ENCODE data around the gene TSPAN2.
"Not testable (repeated sequence)": the region's sequence is repeated elsewhere in the genome, so short reads cannot be mapped to it uniquely, and the experiment has no call there.

TSPAN2 gene

GRCh38 chr1:115023593-115023992, 65.7 kb downstream of the TSPAN2 start:
- H3K4me1 ChIP-seq (ENCODE audit: insufficient read depth, low read length), result no peaks in the 10 kb centered on the region
- H3K27ac ChIP-seq (ENCODE audit: low read depth, low read length), result no peak overlapping the region
- H3K9me3 ChIP-seq (ENCODE audit: low read length), result no peaks in the 10 kb centered on the region
- no peaks in the 10 kb centered on the region for H3K36me3 ChIP-seq (ENCODE audit: insufficient read depth, low read length)
- H3K9ac ChIP-seq (ENCODE audit: low read length), result no peak overlapping the region
- no peak overlapping the region for H3K4me3 ChIP-seq (ENCODE audit: low read depth in 1 of 2, low read length in 2 of 2)
- no peaks in the 10 kb centered on the region for H3K27me3 ChIP-seq (ENCODE audit: control insufficient read depth in 1 of 2, insufficient read depth in 2 of 2, low read length in 2 of 2)

- no peak overlapping the region for H3K9ac ChIP-seq (ENCODE audit: low read length)
These were observed 68.2 kb downstream of the TSPAN2 start for GRCh38 chr1:115021145-115021544.

DNA sequence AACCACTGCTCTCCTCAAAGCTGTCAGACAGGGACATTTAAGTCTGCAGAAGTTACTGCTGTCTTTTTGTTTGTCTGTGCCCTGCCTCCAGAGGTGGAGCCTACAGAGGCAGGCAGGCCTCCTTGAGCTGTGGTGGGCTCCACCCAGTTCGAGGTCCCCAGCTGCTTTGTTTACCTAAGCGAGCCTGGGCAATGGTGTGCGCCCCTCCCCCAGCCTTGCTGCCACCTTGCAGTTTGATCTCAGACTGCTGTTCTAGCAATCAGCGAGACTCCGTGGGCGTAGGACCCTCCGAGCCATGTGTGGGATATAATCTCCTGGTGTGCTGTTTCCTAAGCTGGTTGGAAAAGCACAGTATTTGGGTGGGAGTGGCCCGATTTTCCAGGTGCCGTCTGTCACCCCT, 69.8 kb downstream of the TSPAN2 start:
- H3K4me1 ChIP-seq (ENCODE audit: insufficient read depth, low read length); H3K9me3 ChIP-seq (ENCODE audit: low read length); H3K27me3 ChIP-seq (ENCODE audit: control insufficient read depth in 1 of 2, insufficient read depth in 2 of 2, low read length in 2 of 2); H3K27ac ChIP-seq (ENCODE audit: low read depth, low read length); H3K4me3 ChIP-seq (ENCODE audit: low read depth in 1 of 2, low read length in 2 of 2); H3K36me3 ChIP-seq (ENCODE audit: insufficient read depth, low read length); H3K9ac ChIP-seq (ENCODE audit: low read length): not testable (repeated sequence)

More at GRCh38 chr1:115021145-115021544, 68.2 kb downstream of the TSPAN2 start:
- H3K9me3 ChIP-seq (ENCODE audit: low read length), result no peaks in the 10 kb centered on the region
- H3K27me3 ChIP-seq (ENCODE audit: control insufficient read depth in 1 of 2, insufficient read depth in 2 of 2, low read length in 2 of 2), result no peaks in the 10 kb centered on the region
- H3K4me1 ChIP-seq (ENCODE audit: insufficient read depth, low read length), result no peaks in the 10 kb centered on the region
- no peak overlapping the region for H3K4me3 ChIP-seq (ENCODE audit: low read depth in 1 of 2, low read length in 2 of 2)
- no peaks in the 10 kb centered on the region for H3K36me3 ChIP-seq (ENCODE audit: insufficient read depth, low read length)
- no peak overlapping the region for H3K27ac ChIP-seq (ENCODE audit: low read depth, low read length)

GRCh38 chr1:115013792-115014191, 75.5 kb downstream of the TSPAN2 start:
- no peaks in the 10 kb centered on the region for H3K9me3 ChIP-seq (ENCODE audit: low read length)
- no peak overlapping the region for H3K27ac ChIP-seq (ENCODE audit: low read depth, low read length)
- H3K4me3 ChIP-seq (ENCODE audit: low read depth in 1 of 2, low read length in 2 of 2), result no peak overlapping the region
- H3K36me3 ChIP-seq (ENCODE audit: insufficient read depth, low read length), result no peaks in the 10 kb centered on the region
- no peak overlapping the region for H3K9ac ChIP-seq (ENCODE audit: low read length)
- no peaks in the 10 kb centered on the region for H3K27me3 ChIP-seq (ENCODE audit: control insufficient read depth in 1 of 2, insufficient read depth in 2 of 2, low read length in 2 of 2)
- no peaks in the 10 kb centered on the region for H3K4me1 ChIP-seq (ENCODE audit: insufficient read depth, low read length)

DNA sequence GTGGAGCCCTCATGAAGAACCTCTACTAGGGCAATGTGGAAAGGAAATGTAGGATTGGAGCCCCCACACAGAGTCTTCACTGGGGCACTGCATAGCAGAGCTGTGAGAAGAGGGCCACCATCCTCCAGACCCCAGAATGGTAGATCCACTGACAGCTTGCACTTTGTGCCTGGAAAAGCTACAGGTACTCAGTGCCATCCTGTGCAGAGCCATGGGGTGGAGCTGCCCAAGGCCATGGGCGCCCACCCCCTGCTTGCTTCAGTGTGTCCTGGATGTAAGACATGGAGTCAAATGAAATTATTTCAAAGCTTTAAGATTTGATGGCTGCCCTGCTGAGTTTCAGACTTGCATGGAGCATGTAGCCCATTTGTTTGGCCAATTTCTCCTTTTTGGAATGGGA, 76.9 kb downstream of the TSPAN2 start:
- Histone ChIP-seq H3K4me3 (ENCODE audit: low read depth in 1 of 2, low read length in 2 of 2) (no peak overlapping the region), H3K36me3 (ENCODE audit: insufficient read depth, low read length) (no peaks in the 10 kb centered on the region), H3K4me1 (ENCODE audit: insufficient read depth, low read length) (no peaks in the 10 kb centered on the region), H3K9me3 (ENCODE audit: low read length) (no peaks in the 10 kb centered on the region), H3K27me3 (ENCODE audit: control insufficient read depth in 1 of 2, insufficient read depth in 2 of 2, low read length in 2 of 2) (no peaks in the 10 kb centered on the region), H3K27ac (ENCODE audit: low read depth, low read length) (no peak overlapping the region), H3K9ac (ENCODE audit: low read length) (no peak overlapping the region)

GRCh38 chr1:115012006-115012405, 77.3 kb downstream of the TSPAN2 start:
- no peak overlapping the region for H3K9ac ChIP-seq (ENCODE audit: low read length)
- no peak overlapping the region for H3K27ac ChIP-seq (ENCODE audit: low read depth, low read length)
- no peak overlapping the region for H3K4me3 ChIP-seq (ENCODE audit: low read depth in 1 of 2, low read length in 2 of 2)
- no peaks in the 10 kb centered on the region for H3K4me1 ChIP-seq (ENCODE audit: insufficient read depth, low read length)
- H3K36me3 ChIP-seq (ENCODE audit: insufficient read depth, low read length), result no peaks in the 10 kb centered on the region
- H3K27me3 ChIP-seq (ENCODE audit: control insufficient read depth in 1 of 2, insufficient read depth in 2 of 2, low read length in 2 of 2), result no peaks in the 10 kb centered on the region
- no peaks in the 10 kb centered on the region for H3K9me3 ChIP-seq (ENCODE audit: low read length)

DNA sequence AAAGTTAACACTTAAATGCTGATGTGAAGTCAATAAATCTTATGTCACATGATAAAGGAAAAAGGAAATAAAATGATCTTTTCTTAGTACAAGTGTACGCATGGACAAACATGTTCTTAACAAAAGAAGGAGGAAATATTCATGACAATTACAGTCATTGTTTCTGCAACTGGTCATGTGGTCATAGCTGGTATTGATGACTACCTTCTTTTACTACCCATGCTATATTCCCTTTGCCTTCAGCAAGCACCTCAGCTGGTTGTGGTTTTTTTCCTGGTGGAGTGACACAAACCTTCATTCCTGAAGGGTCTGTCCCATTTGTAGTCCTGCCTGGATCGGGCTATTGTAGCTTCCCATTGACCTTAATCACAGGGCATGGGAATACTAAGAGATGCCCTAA, 83.1 kb downstream of the TSPAN2 start:
- Histone ChIP-seq H3K9me3 (ENCODE audit: low read length) (no peaks in the 10 kb centered on the region), H3K27ac (ENCODE audit: low read depth, low read length) (no peak overlapping the region), H3K36me3 (ENCODE audit: insufficient read depth, low read length) (no peaks in the 10 kb centered on the region), H3K27me3 (ENCODE audit: control insufficient read depth in 1 of 2, insufficient read depth in 2 of 2, low read length in 2 of 2) (no peaks in the 10 kb centered on the region), H3K9ac (ENCODE audit: low read length) (no peak overlapping the region), H3K4me3 (ENCODE audit: low read depth in 1 of 2, low read length in 2 of 2) (no peak overlapping the region), H3K4me1 (ENCODE audit: insufficient read depth, low read length) (no peaks in the 10 kb centered on the region)

Data from muscle layer of colon (tissue), 2 donors.